Stimulated activated CD8-positive, alpha-beta memory T cell treated with anti-CD3 and anti-CD28 coated beads, Interleukin-12 subunit alpha, Interleukin-12 subunit beta, amount 100 ng/mL, for 24 hours (primary cell): ENCODE measurements around the gene CRHR2.
"Not testable (repeated sequence)": the region's sequence is repeated elsewhere in the genome, so short reads cannot be mapped to it uniquely, and the experiment has no call there.

ENCODE experiments used
- DNase-seq: peaks from one replicate; pipeline ENCODE4 v3.0.0-alpha.2; 2020; ENCODE audit errors: extremely low read depth

The CRHR2 gene

DNA sequence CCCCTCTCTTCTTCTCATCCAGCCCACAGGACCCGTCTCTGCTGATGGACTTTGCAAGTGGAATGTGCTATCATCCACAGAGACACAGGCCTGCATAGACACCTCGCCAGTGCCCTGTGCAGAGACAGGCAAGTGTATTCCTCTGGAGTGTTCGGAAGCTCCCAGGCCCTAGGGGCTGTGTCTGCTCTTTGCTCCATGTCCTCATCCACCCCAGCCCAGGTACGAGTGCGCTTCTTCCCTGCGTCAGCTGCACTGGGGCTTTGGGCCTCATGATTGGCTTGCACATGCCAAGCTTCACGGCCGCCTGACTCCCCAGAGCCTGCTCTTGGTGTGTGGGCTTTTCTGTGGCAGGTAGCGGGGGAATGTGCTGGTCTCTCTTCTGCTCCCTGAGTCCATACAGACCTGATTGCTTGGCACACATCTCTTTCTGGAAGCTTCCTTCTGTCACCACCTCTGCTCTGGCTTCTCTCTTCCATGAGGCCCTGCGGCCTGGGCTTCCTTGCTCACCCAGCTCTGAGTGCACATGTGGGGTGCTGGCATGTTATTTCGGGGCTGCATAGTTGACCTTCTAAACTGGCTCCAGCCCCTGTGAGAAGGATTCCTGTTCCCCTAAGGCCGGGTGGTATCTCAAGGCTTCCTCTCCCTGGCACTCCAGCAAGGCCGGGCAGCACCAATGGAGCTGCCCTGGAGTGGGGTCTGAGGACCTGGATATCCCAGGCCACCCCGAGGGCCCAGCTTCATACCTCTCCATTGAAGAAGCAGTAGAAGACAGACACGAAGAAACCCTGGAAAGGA is 27.8 kb downstream of the CRHR2 start:
- DNase-seq, result no peak

DNA sequence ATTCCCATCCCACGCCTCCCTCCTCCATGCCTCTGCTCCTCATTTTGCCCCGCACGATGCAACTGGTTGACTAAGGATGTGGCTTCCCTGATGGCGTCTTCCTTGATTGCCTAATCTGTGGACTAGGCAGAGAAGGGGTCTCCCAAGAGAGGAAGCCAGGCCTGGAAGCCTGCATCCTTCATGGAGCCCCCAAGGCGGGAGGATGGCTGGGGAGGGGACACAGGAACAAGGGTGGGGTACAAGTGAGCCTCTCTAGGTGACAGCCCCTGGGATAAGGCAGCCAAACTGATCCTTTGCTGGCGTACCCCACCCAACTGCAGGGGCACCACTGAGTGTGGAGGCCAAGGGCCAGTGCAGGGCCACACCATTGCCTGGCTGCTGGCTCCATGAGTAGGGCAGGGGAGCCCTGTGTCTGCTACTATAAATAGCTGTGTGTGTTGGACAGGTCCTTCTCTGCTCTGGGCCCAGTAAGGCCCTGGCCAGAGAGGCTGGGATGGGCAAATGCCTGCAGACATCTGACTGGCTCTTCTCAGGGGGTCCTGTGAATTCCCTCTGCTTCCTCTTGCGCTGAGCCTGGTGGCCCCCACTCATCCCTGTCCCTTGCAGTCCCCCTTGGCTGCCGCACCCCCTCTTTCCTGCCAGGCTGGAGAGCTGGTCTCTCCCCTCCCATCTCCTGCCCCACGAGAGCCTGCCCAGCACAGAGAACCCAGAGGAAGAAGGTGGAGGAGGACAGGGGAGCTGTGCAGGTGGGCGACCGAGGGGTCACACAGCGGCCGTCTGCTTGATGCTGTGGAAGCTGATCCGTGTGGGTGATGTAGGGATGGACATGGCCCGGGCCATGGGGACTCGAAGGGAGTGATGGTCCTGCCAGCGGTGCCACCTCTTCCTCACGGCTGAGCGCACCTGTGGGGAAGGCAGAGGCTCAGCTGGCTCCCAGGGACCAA is 29.3 kb downstream of the CRHR2 start:
- DNase-seq, result no peak

DNA sequence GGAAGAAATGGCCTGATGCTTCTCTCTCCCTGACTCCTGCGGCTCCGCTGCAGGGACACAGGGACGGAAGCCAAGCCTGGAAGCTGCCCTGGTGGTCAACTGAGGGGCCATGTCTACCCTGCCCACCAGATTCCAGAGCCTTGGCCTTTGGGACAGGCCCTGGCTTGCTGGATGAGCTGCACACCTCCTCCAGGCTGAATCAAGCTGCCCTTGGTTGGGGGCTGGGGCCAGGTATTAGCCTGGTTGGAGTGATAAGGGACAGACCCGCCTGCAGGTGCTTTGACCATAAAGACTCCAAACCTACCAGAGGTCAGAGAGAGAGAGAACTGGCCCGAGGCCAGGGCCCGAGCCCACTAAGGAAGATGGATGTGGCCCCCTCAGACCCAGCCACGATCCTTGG is 30.1 kb downstream of the CRHR2 start:
- DNase-seq, result no peak

DNA sequence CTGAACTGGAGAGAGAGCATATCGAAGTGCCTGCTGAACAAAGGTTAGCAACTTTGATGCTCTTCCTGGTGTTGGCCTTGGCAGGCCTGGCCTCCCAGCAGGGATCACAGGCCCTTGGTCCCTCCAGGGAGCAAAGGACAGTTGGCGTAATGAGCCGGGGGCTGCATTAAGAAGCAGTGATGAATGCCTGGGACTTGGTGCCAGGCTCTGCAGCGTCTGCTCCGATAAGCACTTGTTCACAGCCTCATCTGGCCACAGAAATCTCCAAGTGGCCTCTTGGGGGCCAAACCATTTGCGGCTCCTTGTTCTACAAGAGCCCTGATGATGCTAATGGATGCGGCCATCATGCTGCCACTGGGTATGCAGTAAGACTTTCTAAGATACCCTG is 31.8 kb downstream of the CRHR2 start:
- DNase-seq, result no peak

DNA sequence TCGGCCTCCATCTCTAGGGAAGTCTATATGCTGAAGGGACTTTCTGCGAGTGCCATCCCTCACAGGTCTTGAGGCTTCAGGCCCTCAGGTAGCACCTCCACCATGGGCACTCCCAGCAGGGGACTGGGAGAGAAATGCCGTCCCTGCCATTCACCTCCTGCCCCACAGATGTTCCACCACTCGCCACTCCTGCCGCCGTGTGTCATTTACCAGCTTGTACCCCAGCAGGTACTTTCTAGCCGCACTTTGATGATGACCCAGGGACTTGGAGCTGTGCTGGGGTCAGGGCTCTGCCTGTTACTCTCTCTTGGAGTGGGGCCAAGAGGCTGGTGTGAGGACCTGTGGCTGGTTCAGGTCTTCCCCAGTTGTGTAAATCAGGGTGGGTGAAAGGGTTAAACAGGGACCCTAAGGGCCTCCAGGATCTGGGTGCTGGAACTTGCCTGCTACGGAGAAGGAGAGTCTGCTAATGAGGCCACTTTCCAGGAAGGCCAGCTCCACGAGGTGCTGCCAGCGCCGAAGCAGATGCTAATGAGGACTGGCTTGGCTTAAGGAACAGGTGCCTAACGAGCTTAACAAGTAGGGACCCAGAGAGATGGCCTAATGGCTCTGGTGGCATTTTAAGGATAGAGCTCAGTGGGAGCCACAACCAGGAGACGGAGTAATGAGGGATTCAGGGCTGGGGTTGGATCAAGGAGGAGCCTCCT is 32.4 kb downstream of the CRHR2 start:
- no peak for DNase-seq

DNA sequence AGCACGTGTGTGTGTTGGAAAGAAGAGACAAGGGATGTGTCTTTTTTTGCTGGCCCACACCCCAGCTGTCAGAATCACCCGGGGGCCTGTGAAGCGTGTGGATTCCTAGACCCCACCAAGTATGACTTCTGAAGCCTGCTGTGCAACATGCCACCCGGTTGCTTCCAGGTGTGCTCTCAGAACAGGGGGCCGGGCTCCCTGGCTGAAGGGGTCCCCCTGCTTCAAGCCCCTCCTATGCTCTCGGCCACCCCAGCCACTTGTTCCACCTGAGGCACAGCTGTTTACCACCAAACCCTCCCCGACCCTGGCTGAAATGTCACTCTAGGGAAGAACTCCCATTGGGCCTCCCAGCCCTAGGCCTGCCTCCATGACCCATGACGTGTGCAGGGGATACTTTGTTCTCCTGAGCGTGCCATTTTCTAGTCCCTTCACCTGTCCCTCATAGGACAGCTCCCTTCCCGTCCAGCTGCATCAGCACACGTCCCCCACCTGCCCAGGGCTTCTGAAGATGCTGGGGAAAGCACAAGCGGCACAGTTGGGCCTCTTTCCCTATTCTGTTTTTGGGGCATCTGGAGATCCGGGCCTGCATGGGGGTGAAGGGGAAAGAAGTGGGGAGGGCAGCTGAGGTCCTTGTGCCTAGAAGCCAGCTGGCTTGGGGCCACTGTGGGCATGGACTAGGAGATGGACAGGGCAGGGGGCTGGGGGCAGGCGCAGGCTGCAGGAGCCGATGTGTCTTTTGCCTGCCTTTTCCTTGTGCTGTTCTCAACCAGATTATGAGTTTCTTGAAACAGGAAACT is 33.3 kb downstream of the CRHR2 start:
- no peak for DNase-seq

DNA sequence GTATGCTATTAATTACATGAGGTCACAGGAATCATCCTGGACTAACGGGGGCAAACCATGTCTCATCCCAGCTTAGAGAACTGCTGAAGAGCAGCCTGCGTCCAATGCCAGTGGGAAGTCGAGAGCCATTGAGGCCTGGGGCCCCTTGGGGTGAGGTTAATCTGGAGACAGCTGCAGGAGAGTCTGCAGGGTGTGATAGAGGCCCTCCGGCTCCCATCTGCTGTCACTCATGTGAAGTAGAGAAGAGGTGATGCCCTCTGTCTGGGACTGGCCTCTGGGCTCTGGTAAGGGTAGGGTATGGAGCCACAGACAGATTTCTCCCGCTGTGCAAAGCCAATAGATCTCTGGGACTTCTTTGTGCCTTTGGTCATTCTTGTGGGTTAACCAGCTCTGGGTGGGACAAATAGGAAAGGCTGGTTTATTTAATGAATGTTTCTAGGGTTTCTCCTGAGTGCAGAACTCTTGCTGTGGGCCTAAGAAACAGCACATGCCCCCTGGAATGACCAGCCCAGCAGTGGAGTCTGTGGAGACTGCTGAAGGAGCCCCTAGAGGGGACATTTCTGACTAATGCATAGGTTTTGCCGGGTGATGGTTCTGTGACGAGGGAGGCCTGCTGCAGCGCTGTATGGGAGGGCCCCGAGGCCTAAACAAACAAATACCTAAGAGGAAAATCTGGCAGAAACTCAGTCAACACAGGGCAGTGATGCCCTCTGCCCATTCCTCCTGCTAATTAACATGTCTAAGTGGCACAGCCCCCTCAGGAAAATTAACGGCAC is 34.5 kb downstream of the CRHR2 start:
- no peak for DNase-seq

DNA sequence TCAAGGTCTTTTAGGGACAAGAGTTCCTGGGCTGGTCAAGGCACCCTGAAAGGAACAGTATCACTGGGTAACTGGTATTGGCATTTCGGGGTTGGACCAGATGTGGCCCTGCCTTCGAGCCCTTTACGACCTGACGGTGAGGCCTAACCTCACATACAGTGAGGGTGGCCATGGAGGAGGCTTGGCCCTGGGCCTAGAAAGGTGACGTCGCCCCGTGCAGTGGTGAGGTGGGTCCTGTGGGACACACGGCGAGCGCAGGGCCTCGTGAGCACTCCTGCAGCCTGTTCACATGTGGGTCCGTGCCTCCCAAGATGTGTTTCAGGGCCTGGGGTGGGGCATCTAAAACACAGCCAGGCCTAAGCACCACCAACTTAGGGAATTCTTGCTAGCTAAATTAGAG is 36.1 kb downstream of the CRHR2 start:
- DNase-seq, result no peak

DNA sequence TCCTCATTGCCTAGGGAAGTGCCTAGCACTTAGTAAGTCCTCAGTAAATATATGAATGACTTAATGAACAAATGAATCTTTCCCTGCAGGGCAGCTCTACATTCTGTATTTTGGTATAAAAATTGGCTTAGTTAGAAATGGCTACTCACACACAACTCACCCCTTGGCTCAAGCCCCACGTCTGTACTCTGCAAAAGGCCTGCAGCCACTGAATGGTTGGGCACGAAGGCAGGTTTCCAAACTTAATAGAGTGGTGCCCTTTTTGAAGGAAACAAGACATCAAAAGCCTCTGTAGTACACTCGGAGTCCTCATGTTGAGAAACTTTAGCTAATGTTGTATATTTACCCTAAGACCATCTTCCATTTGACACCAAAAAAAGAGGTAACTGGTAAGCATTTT is 36.6 kb downstream of the CRHR2 start:
- DNase-seq, result no peak

DNA sequence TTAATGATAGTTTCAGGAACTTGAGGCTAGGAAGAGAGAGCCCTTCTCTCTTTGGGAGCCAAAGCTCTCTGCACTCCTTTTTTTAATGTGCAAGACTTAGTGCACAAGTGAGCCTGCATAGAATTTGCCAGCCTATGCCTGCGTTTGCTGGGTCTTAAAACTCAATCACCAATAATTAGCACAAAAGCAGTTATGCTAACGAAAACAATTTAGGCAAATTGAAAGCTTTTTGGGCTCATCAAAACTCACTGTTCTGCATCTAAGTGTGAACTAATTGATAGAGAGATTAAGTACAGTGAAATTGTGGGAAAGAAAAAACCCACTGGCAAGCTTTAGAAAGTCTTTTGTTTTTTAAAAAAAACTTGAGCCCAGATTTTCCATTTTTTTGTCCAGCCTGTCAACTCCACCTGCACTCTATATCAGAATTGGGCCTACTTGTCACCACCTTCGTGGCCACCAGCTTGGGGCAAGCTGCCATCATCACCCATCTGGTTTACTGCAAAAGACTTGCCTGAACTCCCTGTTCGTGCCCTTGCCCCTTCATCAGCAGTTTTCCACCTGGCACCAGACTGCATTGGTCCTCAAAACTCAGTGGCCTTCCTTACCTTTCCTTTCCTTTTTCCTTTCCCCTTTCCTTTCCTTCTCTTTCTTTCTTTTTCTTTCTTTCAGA is 37.8 kb downstream of the CRHR2 start:
- DNase-seq, result no peak

DNA sequence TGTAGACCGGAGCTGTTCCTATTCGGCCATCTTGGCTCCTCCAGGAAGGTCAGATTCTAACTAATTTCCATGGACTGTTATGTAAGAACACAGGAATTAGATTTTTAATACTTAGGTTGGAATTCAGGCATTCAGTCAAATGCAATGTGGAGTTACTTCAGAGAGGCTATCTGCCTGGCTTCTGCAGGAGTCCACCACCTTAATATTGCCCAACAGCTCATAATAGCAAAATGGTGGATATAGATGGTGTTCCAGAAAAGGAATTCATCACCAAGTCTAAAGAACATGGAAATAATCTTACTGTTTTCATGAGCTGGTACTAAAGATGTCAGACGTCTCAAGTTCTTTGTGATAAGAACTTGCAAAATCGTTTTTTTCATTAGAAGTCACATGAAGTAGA is 39.5 kb downstream of the CRHR2 start:
- DNase-seq, result no peak

DNA sequence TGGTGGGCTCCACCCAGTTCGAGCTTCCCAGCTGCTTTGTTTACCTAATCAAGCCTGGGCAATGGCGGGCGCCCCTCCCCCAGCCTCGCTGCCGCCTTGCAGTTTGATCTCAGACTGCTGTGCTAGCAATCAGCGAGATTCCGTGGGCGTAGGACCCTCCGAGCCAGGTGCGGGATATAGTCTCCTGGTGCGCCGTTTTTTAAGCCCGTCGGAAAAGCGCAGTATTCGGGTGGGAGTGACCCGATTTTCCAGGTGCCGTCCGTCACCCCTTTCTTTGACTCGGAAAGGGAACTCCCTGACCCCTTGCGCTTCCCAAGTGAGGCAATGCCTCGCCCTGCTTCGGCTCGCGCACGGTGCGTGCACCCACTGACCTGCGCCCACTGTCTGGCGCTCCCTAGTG is 39.9 kb downstream of the CRHR2 start:
- DNase-seq, result not testable (repeated sequence)

DNA sequence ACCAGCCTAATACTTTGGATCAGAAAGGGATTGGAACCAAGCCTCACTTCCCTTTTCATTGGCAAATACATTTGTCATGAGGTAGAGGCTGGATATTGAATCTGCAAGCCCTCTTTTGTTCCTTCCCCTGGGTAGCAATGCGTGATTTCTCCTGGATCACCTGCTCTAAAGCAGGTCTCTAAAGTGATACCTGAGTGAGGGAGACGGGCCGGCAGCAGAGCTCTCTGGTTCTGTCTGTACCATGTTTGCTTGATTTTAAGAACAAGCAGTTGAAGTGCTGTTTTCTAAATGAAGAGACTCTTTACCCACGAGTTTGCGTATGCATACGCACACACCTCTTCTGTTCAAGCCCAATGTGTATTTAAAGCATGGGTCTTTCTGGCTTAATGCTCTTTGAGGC is 46.5 kb downstream of the CRHR2 start:
- no peak for DNase-seq

DNA sequence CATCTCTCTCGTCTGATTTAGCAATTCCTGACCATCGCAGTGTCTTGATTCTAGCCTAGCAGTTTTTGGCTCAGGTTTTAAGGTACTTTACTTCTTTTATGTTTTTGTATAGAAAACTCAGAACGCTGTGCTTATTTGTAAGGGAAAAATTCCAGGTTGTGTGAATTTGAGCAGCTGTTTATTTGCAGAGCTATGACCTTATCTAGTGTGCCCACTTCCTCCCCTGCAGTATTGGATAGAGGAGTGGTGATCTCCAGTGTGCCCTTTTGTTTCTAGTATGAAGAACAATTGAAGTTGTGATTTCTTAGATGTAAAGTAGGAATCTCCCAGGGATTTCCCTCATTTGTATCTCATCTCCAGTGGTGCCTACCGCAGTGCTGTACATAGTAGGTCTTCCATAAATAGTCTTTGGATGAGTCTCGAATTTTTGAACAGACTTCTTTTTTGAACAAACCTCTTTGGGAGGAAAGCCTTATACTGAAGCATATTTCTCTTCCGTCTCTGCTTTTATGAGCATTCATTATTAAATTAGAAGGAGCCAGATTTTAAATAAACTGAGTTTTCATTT is 47.5 kb downstream of the CRHR2 start:
- DNase-seq, result no peak

DNA sequence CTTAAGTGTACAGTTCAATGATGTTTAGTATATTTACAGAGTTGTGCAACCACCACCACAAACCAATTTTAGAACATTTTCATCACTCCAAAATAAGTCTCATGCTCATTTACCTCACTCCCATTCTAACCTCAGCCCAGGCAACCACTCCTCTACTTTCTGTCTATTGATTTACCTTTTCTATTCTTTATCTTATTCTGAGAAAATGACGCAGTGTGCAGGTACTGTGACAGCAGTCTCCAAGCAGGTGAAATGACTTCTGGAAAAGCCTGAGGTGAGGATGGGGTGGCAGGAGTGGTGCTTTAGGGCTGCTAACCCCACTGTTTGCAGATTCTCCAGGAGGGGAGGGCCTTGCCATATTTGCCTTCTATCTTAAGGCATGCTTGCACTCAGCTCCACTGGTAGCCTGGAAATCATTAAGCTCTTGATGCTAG is 48.0 kb downstream of the CRHR2 start:
- DNase-seq, result no peak

DNA sequence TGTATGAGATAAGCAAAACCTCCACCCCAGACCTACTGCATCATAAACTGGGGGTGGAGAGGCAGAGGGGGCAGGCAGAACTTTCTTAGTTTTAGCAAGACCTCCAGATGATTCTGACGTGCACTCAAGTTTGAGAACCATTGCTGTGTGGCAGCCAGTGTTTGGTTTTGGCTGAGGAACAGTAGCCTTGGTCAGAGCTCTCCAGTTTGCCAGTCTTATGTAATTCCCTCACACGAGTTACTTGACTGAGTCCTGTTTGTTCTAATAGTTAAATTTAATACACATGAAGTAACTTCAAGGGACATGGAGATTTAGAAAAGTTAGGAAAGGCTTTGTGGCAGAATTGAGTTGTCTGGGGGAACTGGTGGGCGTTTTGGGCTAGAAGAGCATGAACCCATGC is 49.0 kb downstream of the CRHR2 start:
- no peak for DNase-seq

DNA sequence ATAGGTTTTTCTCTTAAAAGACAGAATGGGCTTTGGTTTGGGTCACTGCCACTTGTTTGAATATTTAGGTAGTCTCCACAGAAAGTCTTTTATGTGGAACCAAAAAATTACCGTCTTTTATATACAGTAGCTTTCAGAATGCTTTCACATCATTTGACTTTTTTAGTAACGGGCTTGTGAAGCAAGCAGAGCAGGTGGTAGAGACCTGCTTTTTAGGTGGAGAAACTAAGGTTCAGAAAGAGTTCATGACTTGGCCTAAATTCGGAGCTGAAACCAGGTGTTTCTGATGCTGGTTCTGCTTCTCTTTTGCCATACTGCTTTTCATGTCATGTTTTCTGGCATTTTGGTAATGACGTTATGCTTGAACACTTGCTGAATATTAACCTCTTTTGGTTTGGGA is 51.3 kb downstream of the CRHR2 start:
- DNase-seq, result no peak

DNA sequence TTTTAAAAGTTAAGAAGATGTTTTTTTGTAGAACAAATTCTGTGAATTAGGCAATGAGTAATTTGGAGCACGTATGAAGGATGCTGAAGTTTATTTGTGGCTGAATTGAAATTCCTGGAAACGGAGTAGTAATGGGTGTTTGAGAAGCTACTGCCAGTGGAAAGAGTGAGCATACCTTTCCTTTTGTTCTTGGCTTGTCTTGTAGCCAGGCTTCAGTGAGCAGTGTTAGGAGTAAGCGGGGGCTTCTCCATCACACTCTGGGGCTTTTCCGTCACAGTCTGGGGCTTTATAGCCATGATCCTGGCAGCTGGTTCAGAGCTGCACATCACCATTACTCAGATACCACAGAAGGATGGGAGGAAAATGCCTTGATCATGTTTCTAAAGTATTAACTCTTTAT is 55.2 kb downstream of the CRHR2 start:
- no peak for DNase-seq

DNA sequence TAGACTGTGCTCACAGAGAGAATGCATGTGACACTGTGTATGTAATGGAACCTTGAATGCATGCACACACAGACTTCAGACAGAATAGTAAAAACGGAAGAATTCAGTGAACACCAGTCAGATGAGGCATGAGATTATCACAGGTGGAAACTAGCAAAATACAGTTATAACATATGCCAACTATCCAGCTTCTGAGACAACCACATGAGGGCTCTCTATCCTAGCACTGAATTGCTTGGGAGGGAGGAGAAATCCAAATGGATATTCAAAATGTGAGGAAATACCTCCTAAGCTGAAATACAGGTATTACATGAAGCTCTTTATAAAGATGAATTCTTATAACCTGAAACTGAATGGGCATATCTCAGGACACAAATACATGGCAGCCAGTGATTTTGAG is 57.0 kb downstream of the CRHR2 start:
- DNase-seq, result no peak

DNA sequence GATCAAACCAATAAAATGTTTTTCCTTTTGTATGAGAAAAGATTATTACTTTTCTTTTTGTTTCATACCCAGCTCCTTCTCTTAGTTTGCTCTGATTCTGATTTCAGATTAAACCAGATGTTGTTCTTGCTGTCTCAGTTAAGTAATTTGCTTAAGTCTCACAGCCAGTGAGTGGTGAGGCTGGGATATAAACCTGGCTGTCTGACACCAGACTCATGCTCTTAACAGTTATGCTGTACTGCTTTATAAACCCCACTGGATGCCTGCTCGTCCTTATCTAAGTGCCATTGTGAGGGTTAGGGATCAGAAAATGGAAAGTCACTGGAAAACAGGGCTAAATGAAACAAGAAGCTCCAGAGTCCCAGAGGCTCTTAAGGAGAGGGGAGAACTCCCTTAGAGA is 63.3 kb downstream of the CRHR2 start:
- DNase-seq, result no peak
